GM19324 (cell line): ENCODE data around the gene SMYD3.
"Not testable (repeated sequence)": the region's sequence is repeated elsewhere in the genome, so short reads cannot be mapped to it uniquely, and the experiment has no call there.

ENCODE experiments used
- ATAC-seq: cut with Tn5 transposase; IDR thresholded peaks from one replicate; pipeline ENCODE4 v1.9.1; 2021; ENCODE audit warnings: mild to moderate bottlenecking, moderate library complexity; ENCODE audit not compliant: unreplicated experiment, low FRiP score

Gene SMYD3

DNA sequence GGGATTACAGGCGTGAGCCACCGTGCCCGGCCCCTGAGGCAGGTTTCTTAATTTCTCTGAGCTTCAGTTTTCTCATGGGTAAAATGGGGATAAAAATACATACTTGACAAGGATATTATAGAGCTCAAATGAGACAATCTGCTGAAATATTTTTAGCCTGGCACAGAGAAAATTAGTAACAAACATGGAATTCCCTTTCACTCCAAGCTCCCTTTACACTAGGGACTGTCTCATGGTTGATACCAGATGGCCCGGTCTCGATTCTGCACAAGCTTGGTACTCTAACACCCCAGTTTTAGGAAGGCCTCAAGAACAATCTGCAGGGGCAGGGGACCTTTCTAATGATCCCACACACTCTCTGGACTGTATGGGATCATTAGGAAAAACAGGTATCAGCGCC, 671.7 kb downstream of the SMYD3 start:
- no peak for ATAC-seq

DNA sequence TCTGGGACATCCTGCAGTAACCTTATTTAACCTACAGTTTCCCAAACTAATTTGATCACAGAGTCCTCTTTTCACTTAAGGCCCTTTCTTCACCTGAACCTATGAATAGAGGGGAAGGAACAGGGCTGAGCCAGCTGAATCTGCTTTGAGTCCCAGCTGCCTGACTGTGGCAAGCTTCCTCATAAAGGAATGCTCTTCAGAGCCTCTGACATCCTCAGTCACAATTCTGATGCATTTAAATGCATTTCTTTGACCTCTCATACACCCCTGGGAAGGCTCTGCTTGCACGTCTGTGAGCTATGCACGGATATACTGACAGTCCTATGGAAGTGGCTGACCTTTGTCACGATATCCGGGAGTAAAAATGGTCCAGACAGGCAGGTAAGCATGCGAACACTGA, 673.1 kb downstream of the SMYD3 start:
- ATAC-seq = no peak

DNA sequence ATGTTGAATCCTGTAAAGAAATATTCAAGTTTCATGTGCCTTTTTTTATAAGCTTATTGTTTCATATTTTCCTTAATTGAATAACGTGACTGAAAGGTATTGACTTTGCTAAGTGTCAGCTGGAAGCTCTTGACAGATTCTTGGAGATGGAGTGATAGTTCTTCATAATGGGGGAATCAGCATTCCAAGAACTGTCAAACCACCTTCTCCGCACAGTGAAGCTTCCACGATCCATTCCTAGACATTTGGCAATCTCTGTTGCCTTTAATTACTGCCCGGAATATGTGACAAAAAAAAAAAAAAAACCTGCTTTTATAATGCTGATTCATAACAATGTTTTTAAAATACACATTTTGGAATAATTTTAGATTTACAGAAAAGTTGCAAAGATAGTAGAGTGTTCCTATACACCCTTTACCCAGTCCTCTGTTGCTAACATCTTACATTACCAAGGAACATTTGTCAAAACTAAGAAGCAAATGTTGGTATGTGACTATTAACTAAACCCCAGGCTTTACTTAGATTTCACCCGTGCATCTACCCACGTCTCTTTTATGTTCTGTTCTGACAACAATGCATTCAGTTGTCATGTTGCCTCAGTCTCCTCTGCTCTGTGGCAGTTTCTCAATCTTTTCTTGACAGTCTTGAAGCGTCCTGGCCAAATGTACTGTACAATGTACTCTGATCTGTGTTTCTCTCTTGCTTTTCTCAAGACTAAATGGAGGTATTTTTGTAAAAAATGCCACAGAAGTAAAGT, 674.1 kb downstream of the SMYD3 start:
- ATAC-seq = no peak

DNA sequence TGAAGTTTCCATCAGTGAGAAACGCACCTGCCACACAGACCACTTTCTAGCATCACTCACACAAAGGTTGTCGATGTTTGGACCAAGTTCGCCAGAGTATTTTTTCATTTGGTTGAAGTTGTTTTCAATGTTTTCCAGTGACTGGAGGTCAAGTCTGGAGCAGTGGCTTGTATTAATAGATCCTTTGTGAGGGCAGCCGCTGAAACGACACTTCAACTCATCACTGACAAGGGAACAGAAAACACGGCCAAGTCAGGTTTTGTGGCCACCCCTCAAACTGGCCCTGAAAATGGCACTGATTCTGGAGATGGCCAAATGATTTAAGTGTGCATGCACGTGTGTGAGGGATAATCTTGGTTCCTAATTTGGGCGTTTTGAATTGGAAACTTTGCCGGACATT, 675.6 kb downstream of the SMYD3 start:
- no peak for ATAC-seq

DNA sequence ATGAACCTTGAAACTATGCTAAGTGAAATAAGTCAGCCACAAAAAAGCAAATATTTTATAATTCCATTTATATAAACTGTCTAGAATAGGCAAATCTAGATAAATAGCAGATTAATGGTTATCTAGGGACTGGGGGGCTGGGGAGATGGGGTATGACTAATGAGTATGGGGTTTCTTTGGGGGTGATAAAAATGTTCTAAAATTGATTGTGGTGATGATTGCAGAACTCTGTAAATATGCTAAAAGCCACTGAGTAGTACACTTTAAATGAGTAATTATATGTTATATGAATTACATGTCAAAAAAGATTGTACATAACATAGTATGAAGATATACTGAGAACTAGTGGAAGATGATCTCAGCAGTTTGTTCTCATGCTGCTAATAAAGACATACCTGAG, 677.3 kb downstream of the SMYD3 start:
- no peak for ATAC-seq

DNA sequence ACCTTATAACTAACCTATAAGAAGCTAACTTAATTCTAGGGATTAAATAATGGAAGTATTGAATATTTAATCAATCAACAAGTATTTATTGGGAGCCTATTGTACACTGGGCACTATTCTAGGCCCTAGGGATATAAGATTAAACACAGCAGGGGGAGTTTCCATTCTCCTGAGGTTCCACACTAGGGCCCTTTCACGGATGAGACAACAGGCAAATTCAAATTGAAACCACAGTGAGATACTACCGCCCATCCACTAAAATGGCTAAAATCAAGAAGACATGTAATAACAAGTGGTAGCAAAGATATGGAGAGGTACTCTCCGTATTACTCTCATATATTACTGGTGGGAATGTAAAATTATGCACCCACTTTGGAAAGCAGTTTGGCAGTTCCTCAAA, 677.9 kb downstream of the SMYD3 start:
- ATAC-seq = no peak

DNA sequence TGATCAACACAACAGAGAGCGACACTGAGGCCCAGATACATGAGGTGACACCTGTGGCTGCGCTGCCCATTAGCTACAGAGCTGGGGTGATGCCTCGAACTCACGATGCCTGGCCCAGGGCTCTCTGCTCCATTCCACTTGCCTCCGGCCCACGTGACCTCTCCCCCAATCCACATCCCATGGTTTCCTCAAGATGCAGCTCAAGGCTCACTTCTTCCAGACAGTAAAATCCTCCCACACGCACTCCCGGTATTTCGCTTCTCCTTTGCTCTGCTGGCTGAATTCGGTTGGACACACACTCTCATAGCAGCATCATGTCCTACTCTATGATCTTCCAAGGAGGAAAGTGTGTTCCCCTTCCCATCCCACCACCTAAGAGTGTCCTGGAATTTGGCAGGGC, 679.8 kb downstream of the SMYD3 start:
- no peak for ATAC-seq

DNA sequence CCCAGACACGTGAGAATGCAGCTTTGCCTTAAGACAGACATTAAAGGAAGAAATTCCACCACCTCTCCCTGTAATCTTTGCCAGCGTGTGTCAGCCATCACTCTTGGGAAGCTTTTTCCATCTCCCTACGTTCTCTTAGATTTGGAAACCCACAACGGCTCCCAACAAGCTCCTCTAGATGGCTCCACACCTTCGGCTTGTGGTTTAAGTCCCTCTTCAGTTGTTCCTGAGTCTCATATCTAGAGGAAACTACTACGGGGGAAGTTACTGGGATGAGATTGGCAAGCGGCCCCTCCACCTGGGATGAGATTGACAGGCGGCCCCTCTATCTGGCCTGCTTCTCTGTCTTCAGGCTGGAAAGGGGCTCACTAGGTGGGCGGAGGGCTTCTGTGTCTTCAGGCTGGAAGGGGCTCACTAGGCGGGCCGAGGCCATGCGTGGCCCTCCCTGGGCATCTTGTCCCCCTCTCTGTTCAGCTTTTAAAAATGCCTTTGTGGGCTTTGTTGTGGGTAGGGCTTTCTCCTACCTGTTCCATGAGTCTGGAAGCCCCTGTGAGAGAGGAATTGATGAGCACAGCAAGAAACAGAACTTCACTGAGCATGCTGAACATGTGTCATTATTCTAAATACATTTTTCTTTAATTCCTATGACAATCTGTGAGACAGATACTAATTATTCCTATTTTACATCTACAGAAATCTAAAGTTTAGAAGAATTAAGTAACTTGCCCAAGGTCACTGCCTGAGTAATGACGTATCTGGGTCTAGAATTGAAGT, 681.8 kb downstream of the SMYD3 start:
- ATAC-seq = no peak

DNA sequence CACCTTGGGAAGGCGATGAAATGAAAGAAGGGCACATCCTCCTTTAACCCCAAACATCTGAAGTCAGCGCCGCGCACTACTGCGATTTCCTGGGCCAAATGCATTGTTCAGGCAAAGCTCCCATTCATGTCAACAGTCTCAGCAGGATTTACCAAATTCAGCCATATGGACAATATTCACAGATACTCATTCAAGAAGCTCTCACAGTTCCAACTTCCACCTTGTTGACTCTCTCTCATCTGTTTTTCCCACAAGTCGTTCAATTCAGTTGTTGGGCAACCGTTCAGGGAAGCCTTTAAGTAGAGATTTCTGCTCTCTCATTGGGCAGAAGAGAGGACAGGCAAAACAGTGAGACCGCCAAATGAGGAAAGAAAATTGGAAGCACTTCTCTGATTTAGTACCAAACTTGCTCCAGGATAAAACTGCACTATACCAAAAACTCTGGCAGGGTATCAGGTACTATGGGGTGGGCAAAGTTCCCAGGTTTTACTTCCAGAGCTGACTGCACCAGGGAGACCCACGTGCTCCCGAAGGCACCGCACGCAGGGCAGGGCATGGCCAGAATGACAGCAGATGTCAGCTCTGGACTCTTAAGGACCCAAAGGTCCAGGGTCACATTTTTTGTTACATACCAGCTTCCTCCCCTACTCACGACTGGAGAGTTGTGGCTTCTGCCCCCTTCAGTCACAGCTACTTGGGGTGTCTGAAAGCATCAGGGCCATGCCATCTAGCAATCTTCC, 683.5 kb downstream of the SMYD3 start:
- ATAC-seq = no peak

DNA sequence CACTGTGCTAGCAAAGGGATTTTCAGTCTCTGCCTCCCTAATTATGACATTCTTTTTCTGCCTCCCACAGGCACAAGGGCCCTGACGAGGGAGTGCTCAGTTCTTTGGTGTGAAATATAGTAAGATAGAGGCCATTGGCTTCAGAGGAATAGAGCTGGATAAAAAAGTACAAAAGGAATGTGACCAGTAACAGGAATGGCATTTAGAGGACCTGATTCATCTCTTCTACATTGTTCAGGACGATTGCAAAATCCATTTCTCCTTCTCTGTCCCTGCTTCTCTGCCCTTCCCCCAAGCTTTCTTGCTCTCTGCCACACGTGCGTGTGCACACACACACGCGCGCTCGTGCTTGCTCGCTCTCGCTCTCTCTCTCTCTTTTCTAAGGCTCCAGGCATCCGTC, 684.1 kb downstream of the SMYD3 start:
- ATAC-seq = no peak

DNA sequence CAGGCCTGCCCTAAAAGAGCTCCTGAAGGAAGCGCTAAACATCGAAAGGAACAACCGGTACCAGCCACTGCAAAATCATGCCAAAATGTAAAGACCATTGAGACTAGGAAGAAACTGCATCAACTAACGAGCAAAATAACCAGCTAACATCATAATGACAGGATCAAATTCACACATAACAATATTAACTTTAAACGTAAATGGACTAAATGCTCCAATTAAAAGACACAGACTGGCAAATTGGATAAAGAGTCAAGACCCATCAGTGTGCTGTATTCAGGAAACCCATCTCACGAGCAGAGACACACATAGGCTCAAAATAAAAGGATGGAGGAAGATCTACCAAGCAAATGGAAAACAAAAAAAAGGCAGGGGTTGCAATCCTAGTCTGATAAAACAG, 688.7 kb downstream of the SMYD3 start:
- not testable (repeated sequence) for ATAC-seq

DNA sequence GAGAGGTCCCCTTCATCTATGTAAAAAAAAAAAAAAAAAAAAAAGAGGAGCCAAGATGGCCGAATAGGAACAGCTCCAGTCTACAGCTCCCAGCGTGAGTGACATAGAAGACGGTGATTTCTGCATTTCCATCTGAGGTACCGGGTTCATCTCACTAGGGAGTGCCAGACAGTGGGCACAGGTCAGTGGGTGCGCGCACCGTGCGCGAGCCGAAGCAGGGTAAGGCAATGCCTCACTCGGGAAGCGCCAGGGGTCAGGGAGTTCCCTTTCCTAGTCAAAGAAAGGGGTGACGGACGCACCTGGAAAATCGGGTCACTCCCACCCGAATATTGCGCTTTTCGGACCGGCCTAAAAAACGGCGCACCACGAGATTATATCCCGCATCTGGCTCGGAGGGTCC, 690.6 kb downstream of the SMYD3 start:
- not testable (repeated sequence) for ATAC-seq

DNA sequence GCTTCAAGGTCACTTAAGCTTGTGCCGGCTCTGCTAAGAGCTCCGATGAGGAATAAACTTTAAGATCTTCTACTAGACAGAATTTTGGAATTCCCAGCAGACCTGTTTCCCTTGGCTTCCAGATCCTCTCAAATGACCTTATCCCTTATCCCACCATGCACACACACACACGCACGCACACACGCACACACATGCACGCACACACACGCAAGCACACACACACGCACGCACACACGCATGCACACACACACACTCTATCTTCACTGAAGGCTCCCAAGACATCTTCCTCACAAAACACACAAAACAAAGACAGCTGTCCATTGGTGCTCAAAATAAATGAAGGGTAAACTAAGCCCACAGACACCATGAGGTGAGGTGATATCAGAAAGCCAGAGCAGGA, 692.4 kb downstream of the SMYD3 start:
- no peak for ATAC-seq

DNA sequence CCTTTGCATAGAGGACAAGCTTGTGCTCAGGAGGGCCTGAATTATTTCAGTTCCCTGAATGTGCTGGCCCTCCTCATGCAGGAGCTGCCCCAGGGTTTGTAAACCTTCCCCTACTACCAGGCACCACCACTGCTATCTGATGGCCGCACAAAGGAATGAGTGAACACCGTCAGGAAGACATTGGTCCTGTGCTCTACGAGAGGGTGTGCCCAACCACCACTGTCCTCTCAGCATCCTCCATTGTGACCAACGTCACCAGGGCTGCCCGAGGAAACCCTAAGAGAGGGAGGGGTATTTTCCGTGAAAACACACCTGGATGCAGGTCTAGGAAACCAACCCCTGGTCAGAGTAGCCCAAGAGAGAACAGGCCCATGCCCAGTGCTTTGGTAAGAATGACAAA, 694.8 kb downstream of the SMYD3 start:
- no peak for ATAC-seq

DNA sequence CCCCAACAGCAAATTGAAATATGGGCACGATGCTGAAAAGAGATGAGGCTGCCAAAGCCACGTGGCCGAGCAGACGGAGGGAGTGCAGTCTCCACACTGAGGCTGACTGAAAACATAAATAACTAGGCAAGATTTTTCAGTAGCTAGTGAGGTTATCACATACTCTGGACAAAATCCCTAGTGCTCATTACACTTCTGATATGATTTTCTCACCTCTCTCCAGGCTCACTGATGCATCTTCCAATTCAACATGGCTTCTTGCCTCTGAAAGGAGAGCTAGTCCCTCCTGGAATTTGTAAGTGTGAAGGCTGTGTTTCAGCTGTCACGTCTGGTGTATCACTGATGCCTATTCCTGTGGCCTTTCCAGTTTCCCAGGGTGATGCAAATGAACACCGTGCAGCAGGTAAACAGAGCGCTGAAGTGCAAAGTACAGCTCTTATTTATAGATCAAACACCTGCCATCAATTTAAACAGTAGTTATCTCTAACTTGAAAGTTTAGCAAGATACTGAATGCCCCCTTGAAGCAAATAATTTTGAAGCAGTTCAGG, 696.2 kb downstream of the SMYD3 start:
- ATAC-seq = no peak

DNA sequence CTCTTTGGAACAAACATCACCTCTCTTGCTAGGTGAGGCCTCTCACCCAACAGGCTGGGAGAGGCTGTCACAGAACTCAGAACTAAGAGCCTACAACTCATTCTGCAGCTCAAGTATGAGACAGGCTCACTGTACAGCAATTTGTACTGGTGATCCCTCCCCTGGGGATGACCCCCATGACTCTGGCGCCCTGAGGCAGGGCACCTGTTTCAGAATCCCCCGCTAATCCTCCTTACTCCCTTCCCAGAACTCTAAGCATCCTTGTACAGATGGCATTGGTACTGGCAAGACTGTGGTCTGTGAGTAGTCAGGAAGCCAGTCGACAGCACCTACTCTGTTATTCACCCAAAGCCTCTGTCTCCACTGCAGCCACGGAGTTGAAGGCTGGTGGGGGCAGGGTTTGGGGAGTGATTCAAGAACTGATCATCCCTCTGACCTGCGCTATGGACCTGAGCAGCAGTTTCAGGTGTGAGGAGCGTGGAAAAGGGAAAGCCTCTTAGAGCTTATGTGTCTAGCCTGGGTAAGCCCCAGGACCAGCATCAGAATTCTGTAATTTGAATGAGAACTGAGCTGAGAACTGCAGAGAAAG, 696.8 kb downstream of the SMYD3 start:
- ATAC-seq = peak; percentile 31

DNA sequence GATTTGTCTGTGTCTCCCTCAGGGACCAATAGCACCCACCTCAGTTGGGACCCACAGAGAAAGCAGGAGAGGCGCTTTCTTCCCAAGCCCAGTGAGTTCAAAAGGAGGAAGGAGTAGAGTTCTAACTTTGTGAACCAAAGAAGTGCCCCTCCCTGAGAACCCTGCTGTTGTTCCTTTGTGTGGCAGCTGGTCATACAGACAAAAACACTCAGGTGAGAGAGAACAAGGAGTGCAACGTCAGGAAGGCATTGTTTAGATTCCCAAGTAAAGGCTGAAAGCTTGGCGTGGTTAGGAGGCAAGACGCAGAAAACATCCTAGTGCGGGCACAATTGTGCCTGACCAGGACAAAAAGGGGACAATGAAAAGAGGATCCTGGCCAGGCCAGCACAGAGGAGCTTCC, 697.7 kb downstream of the SMYD3 start:
- ATAC-seq = no peak

DNA sequence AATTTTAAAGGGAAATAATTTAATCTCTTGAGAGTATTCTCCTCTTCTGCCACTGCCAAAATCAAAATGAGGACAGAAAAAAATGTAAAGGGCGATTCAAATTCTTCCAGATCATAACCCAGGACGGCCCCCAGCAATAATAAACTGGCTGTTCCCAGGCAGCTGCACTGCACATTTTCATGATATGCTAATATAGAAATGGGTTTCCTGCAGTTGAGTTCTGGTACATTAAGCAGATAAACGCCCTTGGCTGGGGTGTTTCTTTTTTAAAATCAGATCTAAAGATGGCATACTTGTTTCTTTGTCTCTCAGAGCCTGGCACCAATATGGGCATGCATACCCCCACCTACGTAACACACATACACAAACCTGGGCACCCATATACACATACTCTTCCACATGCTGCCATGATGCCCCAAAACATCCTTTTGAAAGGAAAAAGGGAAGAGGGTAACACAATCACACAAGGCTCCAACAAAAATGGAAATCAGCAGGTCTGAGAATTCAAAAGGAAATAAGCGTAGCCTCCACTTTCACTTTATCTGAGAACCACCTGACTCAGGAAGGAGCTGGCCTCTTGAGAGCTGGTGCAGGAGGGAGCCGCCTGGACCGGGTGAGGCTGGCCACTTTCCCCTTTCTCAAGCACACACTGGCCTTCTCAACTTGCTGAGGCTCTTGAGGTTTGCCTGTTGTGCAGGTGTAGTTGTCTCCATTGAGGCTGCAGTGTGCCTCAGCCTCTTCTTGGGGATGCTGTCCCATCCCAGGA, 698.9 kb downstream of the SMYD3 start:
- ATAC-seq = peak; percentile 33

DNA sequence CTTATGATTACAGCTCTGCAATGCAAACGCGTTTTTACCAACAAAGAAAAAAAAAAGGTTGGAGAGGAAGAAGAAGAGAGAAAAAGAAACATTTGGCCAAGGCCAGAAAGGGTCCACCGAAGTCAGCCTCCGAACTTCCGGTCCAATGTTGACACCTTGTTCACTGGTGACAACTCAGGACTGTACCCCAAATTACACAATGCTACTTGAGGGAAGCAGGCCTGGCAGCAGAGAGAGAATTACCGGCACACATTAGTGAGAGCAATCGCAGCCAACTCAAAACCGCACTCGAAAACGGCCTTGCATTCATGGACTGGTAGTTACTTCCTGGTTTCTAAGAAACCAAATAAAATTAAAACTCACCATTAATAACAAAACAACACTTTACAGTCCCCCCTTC, 699.8 kb downstream of the SMYD3 start:
- peak; percentile 61 for ATAC-seq

DNA sequence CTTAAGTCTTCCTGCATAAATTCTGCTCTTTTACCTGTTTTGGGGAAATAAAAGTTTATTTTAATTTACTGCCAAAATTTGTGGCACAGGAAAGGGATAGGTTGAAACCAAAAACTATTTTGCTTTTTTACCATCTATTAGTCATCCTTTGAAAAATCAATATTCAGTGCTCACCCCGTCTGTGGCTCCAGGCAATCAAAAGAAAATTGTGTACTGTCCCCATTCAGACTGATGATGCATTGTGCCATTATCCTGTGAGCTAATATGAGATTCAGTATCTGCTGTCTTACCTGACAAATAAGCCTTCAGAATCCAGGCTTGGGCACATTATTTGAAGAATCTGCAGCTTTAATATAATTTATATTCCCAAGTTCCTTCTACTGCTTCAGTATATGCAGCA, 701.5 kb downstream of the SMYD3 start:
- ATAC-seq = no peak
